Activated T-cell treated with anti-CD3 and anti-CD28 coated beads, Interleukin-2, amount 50 U/mL, for 1 hour (primary cell): ENCODE measurements around the gene ST8SIA4.

Source experiments
- DNase-seq: peaks from one replicate; pipeline ENCODE4 v3.0.0-alpha.2; 2020

ST8SIA4 gene

DNA sequence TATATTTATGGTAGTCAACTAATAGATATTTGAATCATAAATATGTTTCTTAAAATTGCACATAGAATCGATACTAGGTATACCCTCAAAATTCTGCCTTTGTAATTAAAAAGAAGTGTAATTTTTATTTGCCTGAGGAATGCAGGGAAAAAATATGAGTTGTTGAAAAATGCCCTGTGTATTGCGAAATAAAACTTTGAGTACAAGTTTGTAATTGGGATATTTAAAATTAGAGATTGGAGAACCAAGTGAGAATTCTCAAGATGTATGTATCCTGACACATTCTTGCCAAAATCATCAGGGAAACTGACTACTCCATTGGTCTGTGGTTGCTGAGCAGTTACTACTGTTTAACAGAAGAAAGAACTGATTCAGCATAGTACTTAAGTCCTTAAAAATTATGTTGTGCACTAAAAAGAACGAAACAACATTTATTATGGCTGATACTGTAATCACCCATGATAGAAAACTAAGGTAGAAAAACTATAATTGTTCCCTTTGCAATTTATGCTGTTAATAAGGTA is 36.0 kb downstream of the ST8SIA4 start:
- no peak for DNase-seq

DNA sequence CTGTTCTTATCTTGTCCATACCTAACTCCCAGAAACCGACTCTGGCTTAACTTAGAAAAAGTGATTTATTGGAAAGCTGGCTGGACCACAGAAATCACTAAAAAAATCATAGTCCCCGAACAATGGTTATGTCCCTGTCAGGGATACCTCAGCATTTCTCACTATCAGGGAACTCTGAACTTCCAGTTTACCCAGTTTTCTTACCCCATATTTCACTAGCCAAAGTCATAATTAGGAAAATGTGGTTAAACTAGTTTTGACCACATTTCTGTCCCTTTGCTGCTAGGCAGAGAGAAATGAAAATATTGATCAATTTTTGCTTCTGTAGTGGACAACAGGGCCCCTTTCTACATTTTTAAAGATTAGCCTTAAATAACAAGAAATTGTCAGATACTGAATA is 38.2 kb downstream of the ST8SIA4 start:
- no peak for DNase-seq

DNA sequence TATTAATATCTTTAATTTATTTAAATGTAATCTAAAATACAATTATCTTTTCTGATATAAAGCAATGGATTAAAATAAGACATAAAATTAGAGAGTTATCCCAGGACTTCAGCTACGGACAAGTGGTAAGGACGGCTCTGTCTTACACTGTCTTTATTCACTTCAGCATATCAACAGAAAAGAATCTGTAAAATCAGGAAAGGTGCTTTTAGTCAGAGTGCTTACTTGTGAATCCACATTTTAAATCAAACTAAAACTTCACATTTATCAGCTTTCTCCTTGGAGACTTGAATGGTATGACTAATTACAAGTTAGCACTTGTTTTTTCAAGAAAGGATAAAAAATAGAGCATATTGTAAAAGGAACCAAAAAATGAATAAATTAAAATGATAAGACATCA is 39.3 kb downstream of the ST8SIA4 start:
- no peak for DNase-seq

DNA sequence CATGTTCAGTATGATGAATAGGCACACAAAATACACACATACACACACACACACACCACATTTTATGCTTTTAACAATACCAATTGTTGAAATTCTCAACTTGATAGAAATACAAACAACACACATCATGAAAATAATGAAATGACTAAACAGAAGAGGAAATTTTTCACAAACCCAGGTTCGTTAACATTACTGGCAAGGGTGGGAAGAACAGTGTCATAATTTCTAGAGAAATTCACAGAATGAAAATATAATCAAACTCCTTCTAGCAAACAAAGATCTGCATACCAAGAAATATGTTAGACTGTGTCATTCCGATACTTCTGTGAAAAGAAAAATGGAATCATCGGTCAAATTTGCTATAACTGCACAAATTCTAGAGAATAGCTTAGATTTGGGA is 41.9 kb downstream of the ST8SIA4 start:
- DNase-seq = no peak

DNA sequence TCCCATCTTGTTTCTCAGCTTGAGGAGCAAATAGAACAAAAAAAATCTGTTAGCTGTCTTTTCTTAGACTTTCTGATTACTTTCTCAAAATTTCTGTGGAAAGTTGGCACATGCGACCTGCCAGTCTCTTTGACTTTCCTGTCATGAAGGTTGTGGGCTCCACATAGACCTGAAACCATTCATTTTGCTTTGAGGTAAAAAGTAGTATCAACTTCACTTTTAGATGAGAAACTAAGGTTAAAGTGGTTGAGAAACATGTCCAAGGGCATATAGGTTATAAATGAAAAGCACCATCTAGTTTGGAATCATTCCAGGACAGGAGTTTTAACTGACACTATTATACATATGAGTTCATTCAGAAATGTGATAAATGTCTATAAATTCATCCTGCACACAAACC is 42.7 kb downstream of the ST8SIA4 start:
- no peak for DNase-seq

DNA sequence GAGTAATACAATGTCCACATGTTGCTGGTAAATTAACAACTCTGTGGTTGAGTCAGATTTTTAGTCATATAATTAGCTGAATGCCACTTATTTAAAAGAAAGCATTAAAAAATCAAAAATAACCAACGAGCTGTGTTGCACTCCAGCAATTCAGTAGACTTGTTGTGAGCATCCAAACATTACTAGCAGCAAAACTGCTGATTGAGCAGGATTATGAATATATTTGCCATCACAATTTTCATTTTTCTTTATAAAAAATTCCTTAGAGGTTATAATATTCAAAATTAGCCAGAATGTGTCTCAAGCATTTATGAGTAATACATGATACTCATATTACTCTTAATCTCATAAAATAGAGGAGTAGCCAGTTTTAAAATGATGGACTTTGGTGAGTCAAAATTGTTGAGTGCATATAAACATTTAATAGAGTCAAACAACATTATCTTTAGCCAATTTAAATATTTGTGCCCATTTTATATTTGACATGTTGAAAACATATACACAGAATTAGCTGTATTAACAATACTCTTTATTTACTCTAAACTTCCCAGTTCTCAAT is 44.0 kb downstream of the ST8SIA4 start:
- no peak for DNase-seq

DNA sequence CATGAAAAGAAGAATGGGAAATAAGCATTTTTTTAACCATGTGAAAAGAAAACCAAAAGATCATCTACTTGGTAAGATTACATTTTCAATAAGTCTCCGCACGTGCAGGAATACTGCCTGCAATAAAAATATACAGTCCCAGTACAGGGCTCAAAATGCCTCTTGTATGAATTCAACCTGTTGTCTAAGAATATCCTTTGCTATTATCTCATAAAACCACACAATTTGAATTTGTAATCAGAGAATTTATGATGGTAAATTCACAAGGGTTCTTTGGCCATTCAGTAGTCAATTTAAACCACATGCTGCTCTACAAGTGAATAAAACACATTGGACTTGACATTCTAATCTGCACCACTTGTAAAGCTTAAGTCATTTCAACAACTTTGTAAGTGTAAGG is 46.6 kb downstream of the ST8SIA4 start:
- no peak for DNase-seq

DNA sequence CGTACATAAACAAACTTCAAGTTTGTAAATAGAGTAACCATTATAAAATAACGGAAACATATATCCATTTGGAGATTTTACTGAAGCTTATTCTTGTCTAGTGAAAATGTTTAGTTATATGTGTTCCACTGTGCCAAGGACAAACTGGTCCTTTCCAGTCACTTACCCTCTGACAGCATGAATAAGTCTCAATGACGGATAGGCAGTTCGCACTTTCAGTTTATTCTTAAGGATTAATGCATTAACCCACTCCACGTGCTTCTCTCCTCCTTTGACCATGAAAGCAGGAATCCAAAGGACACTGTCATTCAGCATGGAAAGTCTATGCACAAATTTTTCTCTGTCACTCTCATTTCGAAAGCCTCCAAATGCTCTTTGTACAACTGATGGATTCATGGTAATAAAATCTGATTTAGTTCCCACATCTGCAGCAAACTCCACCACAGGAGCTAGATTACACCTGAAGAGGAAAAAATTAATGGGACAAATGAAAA is 47.1 kb downstream of the ST8SIA4 start:
- DNase-seq = no peak

DNA sequence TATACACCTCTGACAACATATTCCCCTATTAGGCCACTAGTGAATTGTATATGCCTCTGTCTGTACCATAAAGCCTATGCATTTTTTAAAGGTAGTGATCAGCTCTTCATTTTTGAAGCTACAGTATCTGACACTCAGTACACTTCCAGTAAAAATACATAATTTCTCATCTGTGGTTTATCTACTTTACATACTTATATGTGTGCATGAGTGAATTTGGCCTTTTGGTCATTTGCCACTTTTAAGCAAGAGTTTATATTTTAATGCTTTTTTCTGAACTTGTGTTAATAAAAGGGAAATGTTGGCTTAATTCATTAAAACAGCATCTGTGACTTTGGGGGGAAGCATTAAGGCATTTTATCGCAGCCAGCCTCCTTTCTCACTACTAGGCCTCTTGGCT is 47.8 kb downstream of the ST8SIA4 start:
- DNase-seq = no peak

DNA sequence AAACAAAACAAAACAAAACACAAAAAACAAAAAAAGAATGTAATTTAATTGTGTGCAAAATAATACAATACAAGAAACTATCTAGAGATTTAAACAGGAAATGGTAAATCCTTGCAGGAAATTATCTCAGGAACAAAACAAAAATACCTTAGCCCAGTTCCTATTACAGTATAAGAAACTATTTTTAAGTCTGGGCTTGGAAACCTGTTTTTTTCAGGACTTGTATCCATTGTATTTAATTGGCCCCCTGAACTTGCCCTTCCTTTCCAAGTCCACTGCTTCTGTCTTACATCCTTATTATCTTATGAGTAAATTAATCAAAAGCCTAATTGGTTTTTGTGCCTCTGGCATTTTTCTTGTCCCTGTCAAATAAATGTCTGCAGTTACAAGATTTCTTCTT is 48.5 kb downstream of the ST8SIA4 start:
- DNase-seq = no peak

DNA sequence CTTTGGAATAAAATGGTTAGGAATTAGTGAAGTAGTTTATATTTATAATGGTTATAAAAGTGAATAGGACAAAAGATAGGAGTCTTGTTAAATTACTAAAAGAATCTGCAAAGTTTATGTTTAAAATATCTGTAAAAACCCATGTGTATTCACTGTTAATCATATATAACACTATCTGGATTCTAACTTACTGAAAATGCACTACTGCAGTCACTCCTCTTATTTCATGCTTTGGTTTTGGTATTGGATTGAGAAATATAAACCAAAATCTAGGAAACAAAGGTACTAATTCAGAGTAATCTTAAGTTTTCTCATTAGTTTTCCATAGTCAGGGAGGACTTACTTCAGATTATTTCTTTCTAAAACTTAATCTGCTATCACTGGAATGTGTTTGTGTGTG is 49.5 kb downstream of the ST8SIA4 start:
- no peak for DNase-seq

DNA sequence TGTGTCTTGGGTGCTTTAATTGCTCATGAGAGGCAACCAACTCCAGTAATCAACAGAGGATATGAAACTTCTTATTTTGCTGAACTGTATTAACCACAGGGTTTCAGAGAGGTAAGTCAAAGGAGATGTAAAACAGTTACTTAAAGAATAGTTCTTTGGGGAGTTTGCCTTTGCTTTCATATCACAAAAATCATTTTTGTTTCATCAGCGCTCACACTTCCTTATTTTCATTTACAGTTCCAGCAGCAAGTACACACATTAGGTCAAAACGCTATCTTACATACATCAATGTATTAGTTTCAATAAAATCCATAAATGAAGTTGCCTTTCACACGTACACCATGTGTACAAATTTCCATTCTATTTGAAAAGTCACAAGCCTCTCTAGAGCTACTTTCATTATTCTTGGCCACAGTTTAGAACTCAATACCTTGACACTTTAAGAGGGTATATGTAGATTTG is 50.1 kb downstream of the ST8SIA4 start:
- DNase-seq = no peak

DNA sequence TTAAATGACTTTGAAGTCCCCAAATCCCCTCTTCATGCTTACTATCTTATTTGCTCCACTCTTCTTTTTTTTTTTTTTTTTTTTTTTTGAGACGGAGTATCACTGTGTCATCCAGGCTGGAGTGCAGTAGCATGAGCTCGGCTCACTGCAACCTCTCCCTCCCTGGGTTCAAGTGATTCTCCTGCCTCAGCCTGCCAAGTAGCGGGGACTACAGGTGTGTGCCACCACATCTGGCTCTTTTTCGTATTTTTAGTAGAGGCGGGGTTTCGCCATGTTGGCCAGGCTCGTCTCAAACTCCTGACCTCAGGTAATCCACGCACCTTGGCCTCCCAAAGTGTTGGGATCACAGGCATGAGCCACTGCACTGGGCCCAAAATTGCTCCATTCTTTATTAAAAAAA is 51.0 kb downstream of the ST8SIA4 start:
- DNase-seq = no peak

DNA sequence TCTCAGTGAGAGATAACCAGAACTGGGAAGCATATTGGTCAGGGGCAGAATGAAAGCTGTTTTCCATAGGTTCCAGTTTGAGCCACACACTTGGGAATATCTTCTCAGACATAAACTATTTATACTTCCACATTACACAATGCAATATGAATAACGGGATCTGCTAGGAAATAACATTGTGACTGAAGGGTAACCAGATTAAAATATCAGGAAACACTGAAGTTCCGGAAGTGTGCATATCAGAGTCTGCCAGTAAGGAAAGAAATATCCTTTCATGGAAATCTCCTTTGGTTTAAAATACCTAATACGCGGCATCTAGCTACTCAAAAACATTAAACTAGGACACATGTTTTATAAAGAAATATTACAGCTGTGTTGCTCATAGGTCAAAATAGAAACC is 56.3 kb downstream of the ST8SIA4 start:
- DNase-seq = no peak

DNA sequence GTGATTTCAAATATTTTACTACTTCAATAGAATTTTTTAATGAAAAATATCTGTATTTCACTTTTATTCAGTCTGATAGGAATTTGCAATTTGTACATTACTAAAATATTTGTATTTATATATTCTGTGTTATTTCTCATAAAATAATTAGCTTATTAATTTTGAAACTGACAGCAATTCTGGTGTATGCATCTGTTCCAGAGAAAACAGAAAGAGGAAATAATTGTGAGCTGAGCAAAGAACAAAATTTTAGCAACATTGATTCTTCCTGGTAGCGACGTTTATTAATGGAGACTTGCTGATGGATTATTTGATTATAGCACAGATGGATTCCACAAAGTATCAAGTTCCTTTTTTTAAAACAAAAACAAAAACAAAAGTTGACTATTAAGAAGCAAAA is 61.0 kb downstream of the ST8SIA4 start:
- DNase-seq = no peak

DNA sequence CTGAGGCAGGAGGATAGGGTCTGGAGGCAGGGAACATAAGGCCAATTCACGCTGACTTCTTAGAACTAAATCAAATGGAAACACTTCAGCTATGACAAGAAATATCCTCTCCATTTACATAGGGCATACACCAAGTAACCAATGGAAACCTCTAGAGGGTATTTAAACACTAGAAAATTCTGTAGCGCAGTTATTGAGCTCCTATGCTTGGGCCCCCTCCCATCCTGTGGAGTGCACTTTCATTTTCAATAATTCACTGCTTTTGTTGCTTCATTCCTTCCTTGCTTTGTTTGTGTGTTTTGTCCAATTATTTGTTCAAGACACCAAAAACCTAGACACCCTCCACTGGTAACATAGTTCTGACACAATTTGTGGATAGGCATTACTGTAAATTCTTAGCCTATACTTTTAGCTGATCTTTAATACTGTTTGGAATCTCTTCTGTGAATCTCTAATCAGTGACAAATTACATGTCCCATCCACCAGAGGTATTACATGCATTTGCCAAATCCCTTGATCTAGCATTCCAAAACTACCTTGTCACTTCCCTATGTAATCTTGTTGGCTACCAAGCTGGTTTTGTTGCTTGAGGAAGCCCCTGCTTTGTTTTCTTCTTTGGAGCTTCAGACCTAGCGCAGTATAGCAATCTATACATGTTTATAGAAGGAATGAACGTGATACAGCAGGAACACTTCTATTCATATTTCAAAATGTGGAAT is 61.6 kb downstream of the ST8SIA4 start:
- no peak for DNase-seq

DNA sequence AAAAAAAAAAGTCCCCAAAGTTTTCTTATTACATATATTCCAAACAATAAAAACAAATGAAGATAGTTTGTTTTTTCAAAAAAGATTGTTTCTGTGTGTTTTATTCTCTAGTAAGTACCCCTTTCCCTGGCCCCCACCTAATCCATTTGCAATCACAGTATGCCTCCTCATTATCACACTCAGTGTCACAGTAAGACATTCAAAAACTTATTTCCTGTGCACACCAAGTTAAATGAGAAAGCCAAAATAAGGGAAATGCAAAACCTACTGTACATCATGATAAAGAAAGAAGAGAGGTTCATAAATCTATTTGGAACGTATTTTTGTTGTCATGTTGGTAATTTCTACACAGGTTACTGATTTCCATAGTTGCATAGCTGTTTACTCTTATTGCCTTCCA is 62.3 kb downstream of the ST8SIA4 start:
- DNase-seq = no peak

DNA sequence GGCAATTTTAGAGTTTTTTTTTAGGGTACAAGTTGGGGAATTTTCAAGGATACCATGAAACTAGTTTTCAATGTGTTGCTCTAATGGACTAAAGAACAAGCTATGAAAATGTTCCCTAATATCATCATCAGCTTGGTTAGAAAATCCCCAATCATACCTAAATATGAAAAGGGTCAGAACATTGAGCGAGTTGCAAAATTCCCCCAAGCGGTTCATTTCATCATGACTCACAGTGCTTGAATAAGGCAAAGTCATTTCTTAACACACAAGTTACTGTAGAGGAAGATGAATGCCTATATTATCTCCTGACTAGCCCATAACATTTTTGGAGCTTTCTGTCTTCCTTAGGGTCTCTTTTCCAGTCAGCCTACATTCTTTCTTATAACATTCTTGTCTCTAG is 62.7 kb downstream of the ST8SIA4 start:
- no peak for DNase-seq

DNA sequence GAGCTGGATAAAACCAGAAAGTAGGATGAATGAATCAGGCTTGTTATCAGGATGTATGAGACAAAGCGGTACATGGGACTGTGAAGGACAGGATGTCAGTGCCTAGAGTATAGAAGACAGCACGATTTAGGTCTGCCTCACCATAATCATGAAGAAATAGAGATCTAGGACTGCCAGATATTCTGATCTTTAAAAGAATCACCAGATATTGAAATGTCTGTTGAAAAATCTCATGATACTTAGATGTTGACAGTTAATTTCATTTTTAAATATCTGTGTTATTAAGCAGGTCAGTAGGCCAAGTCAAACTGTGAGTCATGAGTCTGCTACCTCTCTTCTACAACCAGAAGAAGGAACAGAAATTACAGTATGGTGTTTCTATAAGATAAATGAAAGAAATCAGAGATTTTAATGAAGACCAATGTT is 65.0 kb downstream of the ST8SIA4 start:
- DNase-seq = no peak

DNA sequence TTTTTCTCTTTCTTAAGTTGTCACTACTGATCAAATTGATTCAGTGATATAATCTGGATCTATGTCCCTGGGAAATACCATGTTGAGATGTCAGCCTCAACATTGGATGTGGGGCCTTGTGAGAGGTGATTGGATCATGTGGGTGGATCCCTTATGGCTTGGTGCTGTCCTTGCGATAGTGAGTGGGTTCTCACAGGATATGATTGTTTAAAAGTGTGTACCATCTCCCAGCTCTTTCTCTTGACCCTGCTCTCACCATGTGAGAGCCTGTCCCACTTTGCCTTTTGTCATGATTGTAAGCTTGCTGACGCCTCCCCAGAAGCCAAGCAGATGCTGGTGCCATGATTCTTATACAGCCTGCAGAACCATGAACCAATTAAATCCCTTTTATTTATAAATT is 68.6 kb downstream of the ST8SIA4 start:
- no peak for DNase-seq

DNA sequence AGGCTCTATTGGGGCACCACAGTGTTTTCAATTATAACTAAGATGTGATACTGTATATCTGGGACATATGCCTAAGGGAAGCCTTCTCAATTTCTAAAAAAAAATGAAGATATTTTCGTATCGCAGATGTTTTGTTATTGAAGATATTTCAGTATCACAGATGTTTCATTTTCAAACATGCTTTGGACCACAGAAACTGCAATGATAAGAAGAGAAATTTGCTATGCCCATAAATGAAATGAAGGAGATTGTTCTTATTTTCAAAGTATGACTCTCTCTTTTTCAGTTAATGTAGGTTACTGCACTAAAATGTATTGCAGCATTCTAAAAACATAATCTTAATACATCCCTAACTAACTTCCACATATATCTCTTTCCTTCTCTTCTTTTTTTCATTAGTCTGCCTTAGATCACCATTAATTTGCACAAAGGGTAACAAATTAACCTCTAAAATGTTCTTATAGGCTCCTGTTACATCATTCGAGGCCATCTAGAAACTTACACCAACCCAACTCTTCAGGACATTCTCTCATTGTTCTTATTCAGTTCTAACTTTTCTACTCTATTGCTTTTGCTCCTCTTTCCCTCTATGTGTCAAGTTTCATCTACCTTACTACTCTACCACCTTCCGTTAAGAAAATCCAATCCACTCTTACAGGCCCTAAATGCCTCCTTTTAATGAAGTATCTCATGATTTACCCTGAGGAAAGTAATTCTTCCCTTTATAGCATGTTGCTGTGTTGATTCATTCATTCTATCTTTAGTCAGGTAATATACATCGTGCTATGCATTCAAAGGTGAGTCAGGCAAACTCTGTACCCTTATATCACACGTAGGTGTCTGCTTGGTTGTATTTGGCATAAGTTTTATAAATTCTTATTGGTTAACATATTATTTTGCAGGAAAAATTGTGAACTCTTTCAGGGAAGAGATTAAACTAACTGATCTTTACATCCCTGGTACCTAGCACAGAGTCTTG is 70.5 kb downstream of the ST8SIA4 start:
- DNase-seq = no peak

DNA sequence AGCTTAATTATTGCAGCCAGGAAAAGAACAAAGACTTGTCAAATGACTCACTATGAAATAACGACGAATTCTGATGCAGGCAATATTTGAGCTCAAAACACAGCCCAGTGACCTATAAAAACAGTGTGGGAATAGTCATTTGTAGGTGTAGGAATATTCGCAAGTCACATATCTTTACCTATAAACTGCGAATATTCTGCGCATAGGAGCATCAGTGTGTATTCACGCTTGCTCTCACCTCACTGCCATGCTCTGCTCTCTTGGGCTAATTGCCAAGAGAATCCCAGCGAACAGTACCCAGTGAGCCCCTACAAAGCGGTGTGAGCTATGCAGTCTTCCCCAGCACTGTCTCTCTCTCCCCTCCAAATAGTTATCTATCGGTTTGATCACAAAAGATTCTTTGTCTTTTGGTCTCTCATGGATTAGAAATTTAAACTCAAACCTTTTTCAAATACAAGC is 74.2 kb downstream of the ST8SIA4 start:
- DNase-seq = no peak
